Natural killer cell (primary cell): ENCODE measurements around the gene NDUFV1. TPM values are rescaled to one million over a fixed set of nuclear protein-coding genes. Genes with fewer than 3 reads are reported as not detected.

Experiments
- ATAC-seq, 3 donors: fragments of 150-1000 bp in 2 of 3; fragments of 200-7000 bp in 1 of 3; cut with Tn5 transposase; 1 replicate in 1 of 3; 2 replicates in 2 of 3; pipeline ENCODE4 v1.10.0; 2021; ENCODE audit warnings: mild to moderate bottlenecking in 2 of 3, moderate library complexity in 2 of 3
- DNase-seq, 2 donors: peaks; one replicate each; pipeline versions ENCODE4 v3.0.0 to v3.0.0-alpha.2; 2013 to 2021; ENCODE audit warnings: mixed read lengths in 1 of 2
- H3K27ac ChIP-seq: one replicate; pipeline ENCODE4 v1.5.1; 2013; ENCODE audit warnings: mild to moderate bottlenecking, low read length
- H3K27me3 ChIP-seq: one replicate; pipeline ENCODE4 v1.6.1; 2013; ENCODE audit warnings: low read length; ENCODE audit not compliant: control insufficient read depth, insufficient read depth
- H3K36me3 ChIP-seq: one replicate; pipeline ENCODE4 v1.6.1; 2013; ENCODE audit warnings: low read length; ENCODE audit not compliant: control insufficient read depth, insufficient read depth
- H3K4me1 ChIP-seq: one replicate; pipeline ENCODE4 v1.6.1; 2013; ENCODE audit warnings: low read length; ENCODE audit not compliant: control insufficient read depth, insufficient read depth
- H3K4me3 ChIP-seq: one replicate; pipeline ENCODE4 v1.5.1; 2013; ENCODE audit warnings: low read length
- H3K9me3 ChIP-seq: one replicate; pipeline ENCODE4 v1.6.1; 2013; ENCODE audit warnings: low read length; ENCODE audit not compliant: control insufficient read depth, insufficient read depth
- H3K27ac Mint-ChIP-seq, 2 donors: one replicate each; pipeline ENCODE4 v1.8.0; 2022; ENCODE audit warnings: mild to moderate bottlenecking in 2 of 2, mixed read lengths in 2 of 2, moderate library complexity in 1 of 2
- H3K27me3 Mint-ChIP-seq, 2 donors: one replicate each; pipeline ENCODE4 v1.8.0; 2022; ENCODE audit warnings: low read depth in 2 of 2, mixed read lengths in 2 of 2
- H3K36me3 Mint-ChIP-seq: one replicate; pipeline ENCODE4 v1.8.0; 2022; ENCODE audit warnings: mixed read lengths
- H3K4me1 Mint-ChIP-seq, 2 donors: one replicate each; pipeline ENCODE4 v1.8.0; 2022; ENCODE audit warnings: mixed read lengths in 2 of 2
- H3K4me3 Mint-ChIP-seq: one replicate; pipeline ENCODE4 v1.8.0; 2022; ENCODE audit warnings: mild to moderate bottlenecking, moderate library complexity, mixed read lengths
- H3K9me3 Mint-ChIP-seq, 2 donors: one replicate each; pipeline ENCODE4 v1.8.0; 2022; ENCODE audit warnings: mixed read lengths in 2 of 2
- WGBS: methylation state at CpG from one replicate; pipeline ENCODE4 v1.1.7; 2013; ENCODE audit warnings: missing lambda C conversion rate; ENCODE audit not compliant: insufficient coverage; 5-methylcytosine and 5-hydroxymethylcytosine counted together
- intact Hi-C: fragments of 100-400 bp; cut with micrococcal nuclease; formaldehyde crosslinking; loops from one replicate; pipeline ENCODE4 v1.14.2; 2022
- total RNA-seq, 4 donors: library from RNA; stranded (reverse); fragments of 120-200 nt in 1 of 4; gene quantifications; one replicate each; pipeline versions ENCODE4 v1.2.3 to v1.2.4, GENCODE V29; 2013 to 2022
- TF ChIP-seq, protein P1 (sequence below): fragments of 200-600 bp; IDR thresholded peaks from one replicate; pipeline ENCODE4 v1.8.0; 2022; ENCODE audit warnings: antibody characterized with exemption

The NDUFV1 gene
- total RNA-seq, 3 donors from 2014 or later (not counting 1 experiment from before 2014, with no cell fraction given) = 346 to 393 (median 360) TPM

- no peaks in the 10 kb centered on the region for H3K36me3 Mint-ChIP-seq
- H3K27ac ChIP-seq = no peak overlapping the region
- H3K4me1 Mint-ChIP-seq = no peaks in the 10 kb centered on the region
- DNase-seq (peak; percentile 58 to 76), ATAC-seq (peak; percentile 65 to 99 (median 98))
- H3K9me3 Mint-ChIP-seq = no peaks in the 10 kb centered on the region
- no peak overlapping the region for H3K27ac Mint-ChIP-seq
- H3K36me3 ChIP-seq = no peaks in the 10 kb centered on the region
- H3K9me3 ChIP-seq = peaks cover 3% of the 10 kb centered on the region
- intact Hi-C loops = loop anchor here (1.0 kb wide), 1 partner anchor 19 kb away; no protein-coding TSS in a partner anchor
- TF ChIP-seq, protein P1, sequence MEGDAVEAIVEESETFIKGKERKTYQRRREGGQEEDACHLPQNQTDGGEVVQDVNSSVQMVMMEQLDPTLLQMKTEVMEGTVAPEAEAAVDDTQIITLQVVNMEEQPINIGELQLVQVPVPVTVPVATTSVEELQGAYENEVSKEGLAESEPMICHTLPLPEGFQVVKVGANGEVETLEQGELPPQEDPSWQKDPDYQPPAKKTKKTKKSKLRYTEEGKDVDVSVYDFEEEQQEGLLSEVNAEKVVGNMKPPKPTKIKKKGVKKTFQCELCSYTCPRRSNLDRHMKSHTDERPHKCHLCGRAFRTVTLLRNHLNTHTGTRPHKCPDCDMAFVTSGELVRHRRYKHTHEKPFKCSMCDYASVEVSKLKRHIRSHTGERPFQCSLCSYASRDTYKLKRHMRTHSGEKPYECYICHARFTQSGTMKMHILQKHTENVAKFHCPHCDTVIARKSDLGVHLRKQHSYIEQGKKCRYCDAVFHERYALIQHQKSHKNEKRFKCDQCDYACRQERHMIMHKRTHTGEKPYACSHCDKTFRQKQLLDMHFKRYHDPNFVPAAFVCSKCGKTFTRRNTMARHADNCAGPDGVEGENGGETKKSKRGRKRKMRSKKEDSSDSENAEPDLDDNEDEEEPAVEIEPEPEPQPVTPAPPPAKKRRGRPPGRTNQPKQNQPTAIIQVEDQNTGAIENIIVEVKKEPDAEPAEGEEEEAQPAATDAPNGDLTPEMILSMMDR = peak; percentile 56
- no peak overlapping the region for H3K4me3 Mint-ChIP-seq
- WGBS = 62% methylated on average over 22 of the region's 23 CpGs
- H3K27me3 ChIP-seq = no peaks in the 10 kb centered on the region
- H3K27me3 Mint-ChIP-seq = no peaks in the 10 kb centered on the region
- H3K4me1 ChIP-seq = peaks cover 5% of the 10 kb centered on the region
- H3K4me3 ChIP-seq = no peak overlapping the region
Measured at GRCh38 chr11:67640021-67640757, 33.5 kb downstream of the NDUFV1 start.

- 93% methylated on average over 12 of the region's 12 CpGs for WGBS
- no peaks in the 10 kb centered on the region for H3K36me3 Mint-ChIP-seq
- intact Hi-C loops = loop anchor here (1.0 kb wide), 1 partner anchor 18 kb away; no protein-coding TSS in a partner anchor
- no peaks in the 10 kb centered on the region for H3K27me3 Mint-ChIP-seq
- H3K4me1 Mint-ChIP-seq = no peaks in the 10 kb centered on the region
- Histone ChIP-seq H3K36me3 (no peaks in the 10 kb centered on the region), H3K4me3 (no peak overlapping the region), H3K4me1 (peaks cover 11% of the 10 kb centered on the region), H3K27ac (no peak overlapping the region), H3K27me3 (no peaks in the 10 kb centered on the region), H3K9me3 (peaks cover 3% of the 10 kb centered on the region)
- ATAC-seq = no peak
- no peak overlapping the region for H3K4me3 Mint-ChIP-seq
- no peaks in the 10 kb centered on the region for H3K9me3 Mint-ChIP-seq
- H3K27ac Mint-ChIP-seq = no peak overlapping the region
- TF ChIP-seq, protein P1 = no peak
- no peak for DNase-seq
Measured at GRCh38 chr11:67640758-67641337, 34.1 kb downstream of the NDUFV1 start.

GRCh38 chr11:67641338-67642172 lies 34.8 kb downstream of the NDUFV1 start:
- no peak for DNase-seq
- Mint-ChIP-seq H3K4me3 (no peak overlapping the region), H3K27ac (no peak overlapping the region), H3K36me3 (no peaks in the 10 kb centered on the region), H3K27me3 (no peaks in the 10 kb centered on the region), H3K4me1 (peaks cover 6% of the 10 kb centered on the region in 2 donors), H3K9me3 (no peaks in the 10 kb centered on the region)
- no peaks in the 10 kb centered on the region for H3K36me3 ChIP-seq
- WGBS = 90% methylated on average over 27 of the region's 28 CpGs
- no peaks in the 10 kb centered on the region for H3K27me3 ChIP-seq
- TF ChIP-seq, protein P1 = no peak
- intact Hi-C loops = no loop called here
- no peak overlapping the region for H3K4me3 ChIP-seq
- peaks cover 3% of the 10 kb centered on the region for H3K9me3 ChIP-seq
- no peak for ATAC-seq
- no peak overlapping the region for H3K27ac ChIP-seq
- H3K4me1 ChIP-seq = peaks cover 18% of the 10 kb centered on the region
